Measurements from ENCODE around the gene THTPA. TPM values are rescaled to one million over a fixed set of nuclear protein-coding genes. Genes with fewer than 3 reads are reported as not detected.
"Not testable (repeated sequence)": the region's sequence is repeated elsewhere in the genome, so short reads cannot be mapped to it uniquely, and the experiment has no call there.

The THTPA gene
- total RNA-seq, 1 donor from 2014 or later = 15.5 TPM

DNA sequence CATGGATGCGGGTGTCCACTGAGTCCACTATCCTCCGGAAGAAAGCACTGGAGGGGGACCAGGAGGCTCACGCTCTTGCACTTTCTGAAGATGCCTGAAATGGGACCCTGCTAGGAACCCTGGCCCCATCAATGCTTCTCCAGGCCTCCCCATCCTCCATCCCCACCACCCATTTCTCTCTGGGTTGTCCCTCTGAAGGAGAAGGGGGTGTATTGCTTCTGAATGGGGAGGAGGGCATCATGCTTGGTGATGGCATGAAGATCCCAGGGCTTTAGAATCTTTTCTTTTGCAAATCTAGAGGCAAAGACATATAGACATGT, 23.2 kb downstream of the THTPA start:
- Histone ChIP-seq H3K27ac (no peak overlapping the region), H3K27me3 (peaks cover 40% of the 10 kb centered on the region), H3K4me1 (peaks cover 9% of the 10 kb centered on the region), H3K4me3 (no peak overlapping the region), H3K36me3 (no peaks in the 10 kb centered on the region), H3K9me3 (no peaks in the 10 kb centered on the region)
- ATAC-seq (no peak), DNase-seq (no peak)
- intact Hi-C loops (cut with DNase I) = no loop called here
- TF ChIP-seq, protein P1, sequence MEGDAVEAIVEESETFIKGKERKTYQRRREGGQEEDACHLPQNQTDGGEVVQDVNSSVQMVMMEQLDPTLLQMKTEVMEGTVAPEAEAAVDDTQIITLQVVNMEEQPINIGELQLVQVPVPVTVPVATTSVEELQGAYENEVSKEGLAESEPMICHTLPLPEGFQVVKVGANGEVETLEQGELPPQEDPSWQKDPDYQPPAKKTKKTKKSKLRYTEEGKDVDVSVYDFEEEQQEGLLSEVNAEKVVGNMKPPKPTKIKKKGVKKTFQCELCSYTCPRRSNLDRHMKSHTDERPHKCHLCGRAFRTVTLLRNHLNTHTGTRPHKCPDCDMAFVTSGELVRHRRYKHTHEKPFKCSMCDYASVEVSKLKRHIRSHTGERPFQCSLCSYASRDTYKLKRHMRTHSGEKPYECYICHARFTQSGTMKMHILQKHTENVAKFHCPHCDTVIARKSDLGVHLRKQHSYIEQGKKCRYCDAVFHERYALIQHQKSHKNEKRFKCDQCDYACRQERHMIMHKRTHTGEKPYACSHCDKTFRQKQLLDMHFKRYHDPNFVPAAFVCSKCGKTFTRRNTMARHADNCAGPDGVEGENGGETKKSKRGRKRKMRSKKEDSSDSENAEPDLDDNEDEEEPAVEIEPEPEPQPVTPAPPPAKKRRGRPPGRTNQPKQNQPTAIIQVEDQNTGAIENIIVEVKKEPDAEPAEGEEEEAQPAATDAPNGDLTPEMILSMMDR (IDR thresholded peaks at IDR 0.05) = no peak

GRCh38 chr14:23579739-23580138, 23.7 kb downstream of the THTPA start:
- DNase-seq = no peak
- Histone ChIP-seq H3K36me3 (no peaks in the 10 kb centered on the region), H3K4me3 (no peak overlapping the region), H3K4me1 (peaks cover 9% of the 10 kb centered on the region), H3K27ac (no peak overlapping the region), H3K9me3 (no peaks in the 10 kb centered on the region), H3K27me3 (peaks cover 39% of the 10 kb centered on the region)
- TF ChIP-seq, protein P1 (IDR thresholded peaks at IDR 0.05) = no peak
- intact Hi-C loops (cut with DNase I) = no loop called here
- no peak for ATAC-seq

GRCh38 chr14:23580152-23580926, 24.3 kb downstream of the THTPA start:
- Histone ChIP-seq H3K27ac (no peak overlapping the region), H3K4me1 (peaks cover 9% of the 10 kb centered on the region), H3K9me3 (no peaks in the 10 kb centered on the region), H3K4me3 (no peak overlapping the region), H3K27me3 (peaks cover 33% of the 10 kb centered on the region), H3K36me3 (no peaks in the 10 kb centered on the region)
- intact Hi-C loops (cut with DNase I) = no loop called here
- TF ChIP-seq, protein P1 (IDR thresholded peaks at IDR 0.05) = no peak
- DNase-seq (no peak), ATAC-seq (no peak)

GRCh38 chr14:23580948-23581281, 24.8 kb downstream of the THTPA start:
- no peak overlapping the region for H3K4me3 ChIP-seq
- no peak overlapping the region for H3K27ac ChIP-seq
- no peaks in the 10 kb centered on the region for H3K9me3 ChIP-seq
- H3K4me1 ChIP-seq = peaks cover 9% of the 10 kb centered on the region
- TF ChIP-seq, protein P1 (IDR thresholded peaks at IDR 0.05) = no peak
- H3K36me3 ChIP-seq = no peaks in the 10 kb centered on the region
- peaks cover 27% of the 10 kb centered on the region for H3K27me3 ChIP-seq
- no peak for DNase-seq
- ATAC-seq = no peak
- intact Hi-C loops (cut with DNase I) = no loop called here

DNA sequence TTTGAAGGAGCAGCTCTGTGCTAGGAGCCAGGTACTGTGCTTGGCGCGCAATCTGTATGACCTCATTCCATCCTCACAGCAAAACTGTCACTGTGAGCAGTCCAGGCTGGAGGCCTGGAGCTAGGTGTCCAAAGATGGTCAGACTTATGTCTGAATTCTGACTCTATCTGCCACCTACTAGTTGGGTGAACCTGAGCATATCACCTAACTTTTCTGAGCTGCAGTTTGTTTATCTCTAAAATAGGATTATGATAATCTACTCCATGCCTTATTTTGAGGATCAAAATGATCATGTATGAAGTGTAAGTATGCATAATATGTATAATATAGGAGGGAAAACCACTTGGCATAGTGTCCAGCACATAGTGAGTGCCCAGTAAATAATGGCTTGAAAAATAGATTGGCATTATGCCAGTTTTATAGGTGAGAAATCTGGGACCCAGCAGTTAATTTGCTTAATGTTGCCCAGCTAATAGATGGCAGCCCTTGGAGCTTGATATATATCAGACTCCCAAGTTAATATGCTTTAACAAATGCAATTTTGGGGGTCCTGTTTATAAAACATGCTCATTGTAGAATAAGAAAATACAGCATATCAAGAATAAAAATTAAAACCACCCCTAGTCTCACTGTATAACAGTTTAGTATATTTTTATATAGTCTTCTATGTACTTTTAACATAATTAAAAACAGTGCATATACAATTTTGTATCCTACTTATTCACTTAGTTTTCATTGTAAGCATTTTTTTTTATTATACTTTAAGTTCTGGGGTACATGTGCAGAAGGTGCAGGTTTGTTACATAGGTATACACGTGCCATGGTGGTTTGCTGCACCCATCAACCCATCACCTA, 27.1 kb downstream of the THTPA start:
- no peaks in the 10 kb centered on the region for H3K4me1 ChIP-seq
- H3K4me3 ChIP-seq = no peak overlapping the region
- no peaks in the 10 kb centered on the region for H3K36me3 ChIP-seq
- H3K27ac ChIP-seq = no peak overlapping the region
- no peak for DNase-seq
- H3K9me3 ChIP-seq = no peaks in the 10 kb centered on the region
- peaks cover 5% of the 10 kb centered on the region for H3K27me3 ChIP-seq
- ATAC-seq = no peak
- TF ChIP-seq, protein P1 (IDR thresholded peaks at IDR 0.05) = no peak
- intact Hi-C loops (cut with DNase I) = no loop called here

GRCh38 chr14:23583761-23584526, 27.9 kb downstream of the THTPA start:
- H3K9me3 ChIP-seq; H3K36me3 ChIP-seq; DNase-seq; intact Hi-C loops (cut with DNase I); H3K4me1 ChIP-seq; H3K27me3 ChIP-seq; ATAC-seq; H3K4me3 ChIP-seq; H3K27ac ChIP-seq: not testable (repeated sequence)

- ATAC-seq; H3K36me3 ChIP-seq; intact Hi-C loops (cut with DNase I); H3K27ac ChIP-seq; H3K27me3 ChIP-seq; H3K4me3 ChIP-seq; DNase-seq; H3K9me3 ChIP-seq; H3K4me1 ChIP-seq: not testable (repeated sequence)
Measured at GRCh38 chr14:23584527-23585203, 28.6 kb downstream of the THTPA start.

All from upper lobe of right lung (tissue), 1 donor.